PC-3 (cell line): Measurements from ENCODE around the gene CXCR6. TPM values are rescaled to one million over a fixed set of nuclear protein-coding genes. Genes with fewer than 3 reads are reported as not detected.

ENCODE experiments used
- ATAC-seq: fragments of 200-7000 bp; cut with Tn5 transposase; 2 replicates; pipeline ENCODE4 v1.9.1; 2020; ENCODE audit warnings: mild to moderate bottlenecking, moderate library complexity
- BruUV-seq: library from RNA; stranded (reverse); fragments of 400-500 nt; replicated peaks from 2 replicates; lab custom pipeline; 2021; lab: Mats Ljungman, UMichigan
- CTCF ChIA-PET: fragments of 300-600 bp; sonication (Branson Sonifier 250); formaldehyde crosslinking; loops from one replicate; lab custom pipeline; 2022; ENCODE audit warnings: antibody characterized with exemption; lab: Charles Lee
- POLR2A ChIA-PET: fragments of 300-600 bp; sonication (Branson Sonifier 250); formaldehyde crosslinking; loops from one replicate; lab custom pipeline; 2022; ENCODE audit warnings: antibody characterized with exemption; ENCODE audit not compliant: unreplicated experiment; lab: Charles Lee
- DNase-seq: peaks from one replicate; pipeline ENCODE4 v3.0.0-alpha.2; 2015
- H2AFZ ChIP-seq: fragments of 300-600 bp; sonication (generic); 2 replicates; pipeline ENCODE4 v1.6.0; 2016; ENCODE audit warnings: antibody characterized with exemption, low read length
- H3F3A ChIP-seq: fragments of 300-600 bp; sonication (generic); one replicate; pipeline ENCODE4 v1.6.0; 2017; ENCODE audit warnings: antibody characterized with exemption, low read length, control low read depth, mild to moderate bottlenecking; ENCODE audit not compliant: unreplicated experiment
- H3K27ac ChIP-seq: fragments of 300-600 bp; sonication (generic); 2 replicates; pipeline ENCODE4 v1.5.1; 2016; ENCODE audit warnings: mild to moderate bottlenecking, low read length
- H3K27me3 ChIP-seq: fragments of 300-600 bp; sonication (generic); 2 replicates; pipeline ENCODE4 v1.6.1; 2016; ENCODE audit warnings: low read length, mixed read lengths
- H3K36me3 ChIP-seq: fragments of 300-600 bp; sonication (generic); 2 replicates; pipeline ENCODE4 v1.6.1; 2016; ENCODE audit warnings: low read depth, mixed run types, low read length, mixed read lengths
- H3K4me1 ChIP-seq: fragments of 300-600 bp; sonication (generic); 2 replicates; pipeline ENCODE4 v1.5.1; 2016; ENCODE audit warnings: low read length; ENCODE audit not compliant: insufficient read depth
- H3K4me2 ChIP-seq: fragments of 300-600 bp; sonication (generic); 2 replicates; pipeline ENCODE4 v1.6.0; 2016; ENCODE audit warnings: low read length
- H3K4me3 ChIP-seq: fragments of 300-600 bp; sonication (generic); 2 replicates; pipeline ENCODE4 v1.5.1; 2016; ENCODE audit warnings: mild to moderate bottlenecking, low read length, mixed read lengths
- H3K79me2 ChIP-seq: fragments of 300-600 bp; sonication (generic); 2 replicates; pipeline ENCODE4 v1.6.1; 2017; ENCODE audit warnings: low read length, mixed read lengths
- H3K9ac ChIP-seq: fragments of 300-600 bp; sonication (generic); 2 replicates; pipeline ENCODE4 v1.6.0; 2016; ENCODE audit warnings: mild to moderate bottlenecking, low read length
- H3K9me2 ChIP-seq: fragments of 300-600 bp; sonication (generic); replicated peaks from 2 replicates; pipeline ENCODE4 v1.6.1; 2016; ENCODE audit warnings: mixed run types, low read length, mixed read lengths
- H3K9me3 ChIP-seq: fragments of 300-600 bp; sonication (generic); 2 replicates; pipeline ENCODE4 v1.6.1; 2016; ENCODE audit warnings: low read length, mixed read lengths
- H4K20me1 ChIP-seq: fragments of 300-600 bp; sonication (generic); 2 replicates; pipeline ENCODE4 v1.6.1; 2016; ENCODE audit warnings: low read length, mixed read lengths
- CTCF ChIP-seq: fragments of 300-600 bp; sonication (generic); conservative IDR thresholded peaks from 2 replicates; pipeline ENCODE4 v1.5.1; 2017; ENCODE audit warnings: antibody characterized with exemption, low read depth, mild to moderate bottlenecking, low read length
- EZH2 ChIP-seq: fragments of 300-600 bp; sonication (generic); IDR thresholded peaks from one replicate; pipeline ENCODE4 v1.6.1; 2017; ENCODE audit warnings: antibody characterized with exemption, mild to moderate bottlenecking, low read length; ENCODE audit not compliant: unreplicated experiment
- EZH2phosphoT487 ChIP-seq: fragments of 300-600 bp; sonication (generic); IDR thresholded peaks from 2 replicates; pipeline ENCODE4 v1.6.1; 2018; ENCODE audit warnings: mild to moderate bottlenecking, antibody characterized with exemption, low read length, borderline replicate concordance
- intact Hi-C: fragments of 100-400 bp; cut with micrococcal nuclease; formaldehyde crosslinking; loops from 2 replicates; pipeline ENCODE4 v1.9.0; 2023
- total RNA-seq: library from RNA; depleted of rRNA; stranded (reverse); fragments of >200 nt; gene quantifications from 2 replicates; pipeline ENCODE4 v1.2.3, GENCODE V29; 2014

The CXCR6 gene
- total RNA-seq, 1 experiment from 2014 or later: not detected

DNA sequence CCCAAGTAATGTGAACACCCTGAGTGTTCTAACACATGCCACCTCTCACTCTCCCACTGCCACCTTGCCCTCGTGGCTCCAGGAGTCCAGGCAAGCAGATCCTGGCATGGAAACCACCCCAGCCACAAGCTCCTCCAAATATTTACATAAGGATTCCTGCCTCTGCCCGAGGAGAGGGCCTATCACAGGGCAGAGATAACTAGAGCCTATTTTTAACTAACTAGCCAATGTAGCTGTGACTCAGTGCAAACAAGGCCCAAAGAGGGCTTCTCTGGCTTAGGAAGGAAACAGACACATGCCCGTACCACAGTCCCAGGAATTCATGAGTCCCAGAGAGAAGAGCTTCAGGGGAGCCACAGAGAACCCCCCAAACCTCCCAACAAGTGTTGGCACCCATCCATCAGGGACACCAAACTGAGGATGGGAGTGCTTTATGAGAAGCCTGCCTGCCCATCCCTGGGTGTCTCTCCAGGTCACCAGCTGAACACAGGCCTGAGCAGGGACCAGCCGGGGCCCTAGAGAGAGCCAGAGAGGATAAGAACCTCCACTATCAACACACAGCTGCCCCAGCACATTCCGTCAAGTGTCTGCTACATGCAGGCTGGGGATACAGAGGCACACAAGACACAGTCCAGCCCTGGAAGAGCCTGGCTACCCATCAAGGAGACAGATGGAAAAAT, 43.2 kb downstream of the CXCR6 start:
- Histone ChIP-seq H3K79me2 (peaks cover 54% of the 10 kb centered on the region), H3K27ac (peak overlapping the region; percentile 90), H4K20me1 (no peaks in the 10 kb centered on the region), H2AFZ (peak overlapping the region; percentile 60), H3K36me3 (peaks cover 20% of the 10 kb centered on the region), H3K4me1 (peaks cover 61% of the 10 kb centered on the region), H3F3A (no peaks in the 10 kb centered on the region), H3K9me3 (no peaks in the 10 kb centered on the region), H3K9me2 (no peaks in the 10 kb centered on the region), H3K9ac (peak overlapping the region; percentile 65), H3K27me3 (no peaks in the 10 kb centered on the region), H3K4me3 (peak overlapping the region; percentile 5; the same call in 1 of the 2 replicates), H3K4me2 (peak overlapping the region; percentile 61)
- intact Hi-C loops: loop anchor here (1.0 to 5.0 kb wide), 5 partner anchors 9 to 90 kb away; partner anchors contain the start of gene FYCO1
- ChIA-PET POLR2A (no interaction called here), CTCF (interaction anchor here (0.5 to 1.1 kb wide), 2 partner anchors 90 to 94 kb away, joined by 3 to 4 read pairs; no protein-coding TSS in a partner anchor)
- peak; percentile 97 for ATAC-seq
- no TSS peak for BruUV-seq
- peak; percentile 93 for DNase-seq
- no peak for TF ChIP-seq EZH2phosphoT487
- no peak for TF ChIP-seq CTCF
- TF ChIP-seq EZH2: no peak

DNA sequence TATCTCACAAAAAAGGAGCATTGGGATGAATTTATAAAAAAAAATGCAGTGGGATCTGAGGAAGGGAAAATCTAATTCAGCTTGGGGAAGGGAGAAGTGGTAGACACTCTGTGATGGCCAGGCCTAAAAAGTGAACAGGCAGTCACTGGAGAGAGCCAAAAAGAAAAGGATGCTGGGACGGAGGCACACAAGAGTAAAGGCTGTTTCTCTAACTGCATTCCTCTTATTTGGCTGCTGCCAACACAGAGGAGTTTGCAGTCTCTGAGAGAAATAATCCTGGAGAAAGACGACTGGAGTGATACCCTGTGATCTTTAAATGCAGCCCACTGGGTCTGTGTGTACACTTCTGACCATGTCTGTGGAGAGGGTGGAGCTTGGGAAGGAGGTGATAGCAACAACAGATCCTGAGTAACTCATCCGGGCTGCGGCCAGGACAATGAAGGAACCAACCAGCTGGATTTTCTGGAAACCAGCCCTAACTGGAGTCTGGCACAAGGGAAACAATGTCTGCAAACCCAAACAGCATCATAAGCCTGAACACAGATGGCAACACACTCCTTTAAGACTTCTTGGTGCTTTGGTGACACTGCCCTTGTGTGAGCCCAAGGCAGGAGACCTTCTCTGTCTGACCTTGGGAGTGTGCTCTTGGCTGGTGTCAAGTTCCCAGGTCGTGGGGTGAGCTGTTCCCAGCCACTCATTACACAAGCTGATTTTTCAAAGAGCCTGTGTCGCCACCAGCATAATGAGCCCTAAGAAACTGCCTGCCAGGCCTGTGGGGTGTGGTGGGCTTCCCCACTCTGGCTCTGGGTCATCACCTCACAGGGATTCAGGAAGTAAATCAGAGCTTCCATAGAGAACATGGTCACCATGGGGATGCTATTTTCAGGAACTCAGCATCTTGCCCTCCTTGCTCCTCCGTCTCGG, 44.4 kb downstream of the CXCR6 start:
- H3K4me1 ChIP-seq: peaks cover 56% of the 10 kb centered on the region
- no peaks in the 10 kb centered on the region for H3K9me3 ChIP-seq
- H3K36me3 ChIP-seq: peaks cover 18% of the 10 kb centered on the region
- no peaks in the 10 kb centered on the region for H3K9me2 ChIP-seq
- ChIA-PET POLR2A (no interaction called here), CTCF (no interaction called here)
- H2AFZ ChIP-seq: no peak overlapping the region
- no peak overlapping the region for H3K4me3 ChIP-seq
- H3K9ac ChIP-seq: no peak overlapping the region
- DNase-seq (no peak), ATAC-seq (no peak)
- H3F3A ChIP-seq: no peaks in the 10 kb centered on the region
- BruUV-seq: no TSS peak
- H3K27me3 ChIP-seq: no peaks in the 10 kb centered on the region
- peaks cover 65% of the 10 kb centered on the region for H3K79me2 ChIP-seq
- intact Hi-C loops: loop anchor here (5.0 kb wide), 2 partner anchors 40 to 70 kb away; no protein-coding TSS in a partner anchor
- peak overlapping the region; percentile 90 for H3K27ac ChIP-seq
- no peak overlapping the region for H3K4me2 ChIP-seq
- TF ChIP-seq CTCF (no peak), EZH2 (no peak), EZH2phosphoT487 (no peak)
- H4K20me1 ChIP-seq: no peaks in the 10 kb centered on the region
